ENCODE measurements around the gene UNK.

- no peak for TF ChIP-seq ZNF232 (CRISPR knock-in tag; IDR thresholded peaks at IDR 0.05)
- TF ChIP-seq EP300 (IDR thresholded peaks at IDR 0.05; ENCODE audit: low read length), result no peak
- no peak for TF ChIP-seq KLF1 (tag; IDR thresholded peaks at IDR 0.05)
- no peak for TF ChIP-seq POLR2AphosphoS5 (IDR thresholded peaks at IDR 0.05; ENCODE audit: control insufficient read depth, insufficient read depth, low read depth, low read length)
- TF ChIP-seq BCL6 (CRISPR knock-in tag; IDR thresholded peaks at IDR 0.05), result no peak
- no peak for TF ChIP-seq RFX5 (IDR thresholded peaks at IDR 0.05; ENCODE audit: low read depth, low read length)
- TF ChIP-seq ZNF263 (CRISPR knock-in tag; IDR thresholded peaks at IDR 0.05; ENCODE audit: borderline replicate concordance), result no peak
- TF ChIP-seq FOXK2 (conservative IDR thresholded peaks at IDR 0.05 in 1 of 2, IDR thresholded peaks at IDR 0.05 in 1 of 2; ENCODE audit: low read depth in 2 of 2), result no peak
Observed at GRCh38 chr17:75813081-75814020, 28.7 kb downstream of the UNK start.
